ENCODE results near the gene GPR26.

DNA sequence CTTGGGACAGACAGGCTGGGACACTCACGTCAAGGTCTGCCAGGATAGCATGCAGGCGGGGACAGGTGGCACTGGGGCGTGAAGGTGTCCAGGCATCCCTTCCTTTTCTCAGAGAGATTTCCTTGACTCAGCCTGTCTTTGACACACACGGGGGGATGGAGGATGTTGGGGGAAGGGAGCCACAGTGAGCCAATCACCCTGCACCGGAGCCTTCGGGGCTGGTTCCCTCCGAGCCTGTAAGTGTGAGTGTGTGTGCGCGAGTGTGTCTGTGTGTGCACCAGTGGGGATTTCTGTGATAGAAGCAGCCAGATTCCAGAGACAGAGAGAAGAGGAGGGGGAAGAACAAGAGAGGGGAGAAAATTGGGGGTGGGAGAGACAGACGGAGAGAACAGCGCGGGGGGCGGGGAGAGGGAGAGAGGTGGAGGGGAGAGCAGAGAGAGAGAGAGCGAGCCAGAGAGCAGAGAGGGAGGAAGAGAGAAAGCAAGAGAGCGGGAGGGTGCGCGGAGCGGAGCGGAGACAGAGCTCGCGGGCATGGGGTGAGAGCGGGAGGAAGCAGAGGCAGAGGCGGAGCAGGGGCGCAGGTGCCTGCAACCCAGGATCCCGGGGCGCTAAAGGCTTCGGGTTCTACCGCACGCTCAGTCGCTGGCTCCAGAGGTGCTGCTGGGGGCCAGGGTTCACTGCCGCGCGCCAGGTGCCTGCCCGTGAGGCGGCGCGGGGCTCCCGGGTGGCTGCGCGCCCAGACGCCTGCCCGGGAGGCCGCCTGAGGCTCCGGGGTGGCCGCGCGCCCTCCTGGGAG is 466 bp upstream of the GPR26 start:
- TF ChIP-seq POLR2AphosphoS5 (IDR thresholded peaks at IDR 0.05; ENCODE audit: borderline replicate concordance, low read depth, low read length), result no peak
- no peak for TF ChIP-seq EZH2 (IDR thresholded peaks at IDR 0.05)
